ENCODE data around the gene BMPER.

Gene BMPER

GRCh38 chr7:34022626-34023025 is 117.3 kb downstream of the BMPER start:
- no peaks in the 10 kb centered on the region for H3K36me3 ChIP-seq (ENCODE audit: control insufficient read depth, insufficient read depth, low read length)
- H3K4me1 ChIP-seq (ENCODE audit: control insufficient read depth, insufficient read depth, low read length), result no peaks in the 10 kb centered on the region
- no peaks in the 10 kb centered on the region for H3K9me3 ChIP-seq (ENCODE audit: control insufficient read depth, low read length)
- WGBS, 2 experiments, result 89 to 99% methylated on average over 5 of the region's 5 CpGs
- H3K27ac ChIP-seq (ENCODE audit: insufficient read depth, low read depth, low read length, poor library complexity, severe bottlenecking), result no peak overlapping the region
- no peak overlapping the region for H3K4me3 ChIP-seq (ENCODE audit: insufficient read depth, low read depth, low read length)
- no peaks in the 10 kb centered on the region for H3K27me3 ChIP-seq (ENCODE audit: control insufficient read depth, insufficient read depth, low read length, poor library complexity, severe bottlenecking)

GRCh38 chr7:34025600-34025999 is 120.3 kb downstream of the BMPER start:
- Histone ChIP-seq H3K36me3 (ENCODE audit: control insufficient read depth, insufficient read depth, low read length) (no peaks in the 10 kb centered on the region), H3K4me3 (ENCODE audit: insufficient read depth, low read depth, low read length) (no peak overlapping the region), H3K27ac (ENCODE audit: insufficient read depth, low read depth, low read length, poor library complexity, severe bottlenecking) (no peak overlapping the region), H3K4me1 (ENCODE audit: control insufficient read depth, insufficient read depth, low read length) (no peaks in the 10 kb centered on the region), H3K27me3 (ENCODE audit: control insufficient read depth, insufficient read depth, low read length, poor library complexity, severe bottlenecking) (no peaks in the 10 kb centered on the region), H3K9me3 (ENCODE audit: control insufficient read depth, low read length) (no peaks in the 10 kb centered on the region)
- WGBS, 2 experiments, result 91 to 94% methylated on average over 5 of the region's 5 CpGs

- Histone ChIP-seq H3K4me1 (ENCODE audit: control insufficient read depth, insufficient read depth, low read length) (no peaks in the 10 kb centered on the region), H3K27ac (ENCODE audit: insufficient read depth, low read depth, low read length, poor library complexity, severe bottlenecking) (no peak overlapping the region), H3K36me3 (ENCODE audit: control insufficient read depth, insufficient read depth, low read length) (no peaks in the 10 kb centered on the region), H3K27me3 (ENCODE audit: control insufficient read depth, insufficient read depth, low read length, poor library complexity, severe bottlenecking) (no peaks in the 10 kb centered on the region), H3K9me3 (ENCODE audit: control insufficient read depth, low read length) (no peaks in the 10 kb centered on the region), H3K4me3 (ENCODE audit: insufficient read depth, low read depth, low read length) (no peak overlapping the region)
- WGBS, 2 experiments, result 85 to 87% methylated on average over 4 of the region's 4 CpGs
These were observed 121.3 kb downstream of the BMPER start for GRCh38 chr7:34026481-34027190.

GRCh38 chr7:34031156-34031555 is 125.8 kb downstream of the BMPER start:
- H3K4me3 ChIP-seq (ENCODE audit: insufficient read depth, low read depth, low read length), result no peak overlapping the region
- H3K27me3 ChIP-seq (ENCODE audit: control insufficient read depth, insufficient read depth, low read length, poor library complexity, severe bottlenecking), result no peaks in the 10 kb centered on the region
- no peaks in the 10 kb centered on the region for H3K9me3 ChIP-seq (ENCODE audit: control insufficient read depth, low read length)
- H3K27ac ChIP-seq (ENCODE audit: insufficient read depth, low read depth, low read length, poor library complexity, severe bottlenecking), result no peak overlapping the region
- WGBS, 2 experiments, result 97 to 100% methylated on average over 2 of the region's 2 CpGs
- H3K4me1 ChIP-seq (ENCODE audit: control insufficient read depth, insufficient read depth, low read length), result peaks cover 4% of the 10 kb centered on the region
- H3K36me3 ChIP-seq (ENCODE audit: control insufficient read depth, insufficient read depth, low read length), result no peaks in the 10 kb centered on the region

GRCh38 chr7:34034728-34035127 is 129.4 kb downstream of the BMPER start:
- 91 to 100% methylated on average over 1 of the region's 1 CpG for WGBS, 2 experiments
- H3K4me3 ChIP-seq (ENCODE audit: insufficient read depth, low read depth, low read length), result no peak overlapping the region
- no peaks in the 10 kb centered on the region for H3K9me3 ChIP-seq (ENCODE audit: control insufficient read depth, low read length)
- H3K27ac ChIP-seq (ENCODE audit: insufficient read depth, low read depth, low read length, poor library complexity, severe bottlenecking), result no peak overlapping the region
- H3K4me1 ChIP-seq (ENCODE audit: control insufficient read depth, insufficient read depth, low read length), result peaks cover 8% of the 10 kb centered on the region
- no peaks in the 10 kb centered on the region for H3K36me3 ChIP-seq (ENCODE audit: control insufficient read depth, insufficient read depth, low read length)
- H3K27me3 ChIP-seq (ENCODE audit: control insufficient read depth, insufficient read depth, low read length, poor library complexity, severe bottlenecking), result no peaks in the 10 kb centered on the region

- H3K27me3 ChIP-seq (ENCODE audit: control insufficient read depth, insufficient read depth, low read length, poor library complexity, severe bottlenecking), result no peaks in the 10 kb centered on the region
- no peaks in the 10 kb centered on the region for H3K36me3 ChIP-seq (ENCODE audit: control insufficient read depth, insufficient read depth, low read length)
- H3K9me3 ChIP-seq (ENCODE audit: control insufficient read depth, low read length), result no peaks in the 10 kb centered on the region
- no peak overlapping the region for H3K4me3 ChIP-seq (ENCODE audit: insufficient read depth, low read depth, low read length)
- WGBS, 2 experiments, result 83% methylated on average over 8 of the region's 8 CpGs
- peaks cover 8% of the 10 kb centered on the region for H3K4me1 ChIP-seq (ENCODE audit: control insufficient read depth, insufficient read depth, low read length)
- H3K27ac ChIP-seq (ENCODE audit: insufficient read depth, low read depth, low read length, poor library complexity, severe bottlenecking), result no peak overlapping the region
These were observed 130.9 kb downstream of the BMPER start for GRCh38 chr7:34036051-34036920.

- no peak overlapping the region for H3K27ac ChIP-seq (ENCODE audit: insufficient read depth, low read depth, low read length, poor library complexity, severe bottlenecking)
- H3K4me1 ChIP-seq (ENCODE audit: control insufficient read depth, insufficient read depth, low read length), result peaks cover 8% of the 10 kb centered on the region
- no peaks in the 10 kb centered on the region for H3K27me3 ChIP-seq (ENCODE audit: control insufficient read depth, insufficient read depth, low read length, poor library complexity, severe bottlenecking)
- no peaks in the 10 kb centered on the region for H3K9me3 ChIP-seq (ENCODE audit: control insufficient read depth, low read length)
- 84% methylated on average over 10 of the region's 10 CpGs for WGBS, 2 experiments
- H3K4me3 ChIP-seq (ENCODE audit: insufficient read depth, low read depth, low read length), result no peak overlapping the region
- H3K36me3 ChIP-seq (ENCODE audit: control insufficient read depth, insufficient read depth, low read length), result no peaks in the 10 kb centered on the region
These were observed 131.8 kb downstream of the BMPER start for GRCh38 chr7:34036972-34037792.

- 91 to 97% methylated on average over 3 of the region's 3 CpGs for WGBS, 2 experiments
- Histone ChIP-seq H3K4me3 (ENCODE audit: insufficient read depth, low read depth, low read length) (no peak overlapping the region), H3K4me1 (ENCODE audit: control insufficient read depth, insufficient read depth, low read length) (peaks cover 9% of the 10 kb centered on the region), H3K36me3 (ENCODE audit: control insufficient read depth, insufficient read depth, low read length) (no peaks in the 10 kb centered on the region), H3K27me3 (ENCODE audit: control insufficient read depth, insufficient read depth, low read length, poor library complexity, severe bottlenecking) (no peaks in the 10 kb centered on the region), H3K9me3 (ENCODE audit: control insufficient read depth, low read length) (no peaks in the 10 kb centered on the region), H3K27ac (ENCODE audit: insufficient read depth, low read depth, low read length, poor library complexity, severe bottlenecking) (no peak overlapping the region)
These were observed 133.6 kb downstream of the BMPER start for GRCh38 chr7:34038816-34039470.

- Histone ChIP-seq H3K4me3 (ENCODE audit: insufficient read depth, low read depth, low read length) (no peak overlapping the region), H3K36me3 (ENCODE audit: control insufficient read depth, insufficient read depth, low read length) (no peaks in the 10 kb centered on the region), H3K27me3 (ENCODE audit: control insufficient read depth, insufficient read depth, low read length, poor library complexity, severe bottlenecking) (no peaks in the 10 kb centered on the region), H3K27ac (ENCODE audit: insufficient read depth, low read depth, low read length, poor library complexity, severe bottlenecking) (no peak overlapping the region), H3K4me1 (ENCODE audit: control insufficient read depth, insufficient read depth, low read length) (peaks cover 7% of the 10 kb centered on the region), H3K9me3 (ENCODE audit: control insufficient read depth, low read length) (no peaks in the 10 kb centered on the region)
- WGBS, 2 experiments, result 94 to 96% methylated on average over 4 of the region's 4 CpGs
These were observed 136.4 kb downstream of the BMPER start for GRCh38 chr7:34041707-34042106.
